Testis (tissue), 2 donors: ENCODE data around the gene MSH5.

ENCODE experiments used
- POLR2A ChIP-seq: fragments of 450-650 bp; IDR thresholded peaks from one replicate; pipeline ENCODE4 v1.6.1; 2017; ENCODE audit warnings: antibody characterized with exemption, mild to moderate bottlenecking, moderate library complexity
- TF ChIP-seq, protein P1 (sequence below), 3 experiments: fragments of 450-650 bp in 2 of 3; fragments of 200-600 bp in 1 of 3; sonication (generic) in 1 of 3; IDR thresholded peaks; one replicate each; pipeline ENCODE4 v1.5.1; 2016 to 2019; ENCODE audit warnings: antibody characterized with exemption in 3 of 3, mild to moderate bottlenecking in 2 of 3, moderate library complexity in 1 of 3

DNA sequence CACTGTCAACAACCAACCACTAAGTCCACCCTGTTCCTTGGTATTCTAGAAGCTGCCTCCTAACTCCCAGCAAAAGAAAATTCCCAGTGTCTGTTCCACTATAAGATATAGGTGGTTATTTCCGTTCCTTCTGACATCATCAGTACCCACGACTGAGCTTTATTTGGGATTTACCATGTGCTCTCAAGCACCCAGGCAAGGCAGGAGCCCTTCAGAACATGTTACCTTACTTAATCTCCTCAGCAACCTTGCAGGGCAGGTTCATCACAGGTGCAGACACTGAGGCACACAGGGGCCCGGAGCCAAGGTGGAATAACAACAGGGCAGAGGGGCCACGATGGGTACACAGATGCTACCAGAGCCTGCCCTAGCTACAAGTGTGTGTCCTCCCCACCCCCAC is 47.5 kb upstream of the MSH5 start:
- no peak for TF ChIP-seq POLR2A
- TF ChIP-seq, protein P1, sequence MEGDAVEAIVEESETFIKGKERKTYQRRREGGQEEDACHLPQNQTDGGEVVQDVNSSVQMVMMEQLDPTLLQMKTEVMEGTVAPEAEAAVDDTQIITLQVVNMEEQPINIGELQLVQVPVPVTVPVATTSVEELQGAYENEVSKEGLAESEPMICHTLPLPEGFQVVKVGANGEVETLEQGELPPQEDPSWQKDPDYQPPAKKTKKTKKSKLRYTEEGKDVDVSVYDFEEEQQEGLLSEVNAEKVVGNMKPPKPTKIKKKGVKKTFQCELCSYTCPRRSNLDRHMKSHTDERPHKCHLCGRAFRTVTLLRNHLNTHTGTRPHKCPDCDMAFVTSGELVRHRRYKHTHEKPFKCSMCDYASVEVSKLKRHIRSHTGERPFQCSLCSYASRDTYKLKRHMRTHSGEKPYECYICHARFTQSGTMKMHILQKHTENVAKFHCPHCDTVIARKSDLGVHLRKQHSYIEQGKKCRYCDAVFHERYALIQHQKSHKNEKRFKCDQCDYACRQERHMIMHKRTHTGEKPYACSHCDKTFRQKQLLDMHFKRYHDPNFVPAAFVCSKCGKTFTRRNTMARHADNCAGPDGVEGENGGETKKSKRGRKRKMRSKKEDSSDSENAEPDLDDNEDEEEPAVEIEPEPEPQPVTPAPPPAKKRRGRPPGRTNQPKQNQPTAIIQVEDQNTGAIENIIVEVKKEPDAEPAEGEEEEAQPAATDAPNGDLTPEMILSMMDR (IDR thresholded peaks at IDR 0.05): no peak
